Stimulated activated CD4-positive, alpha-beta T cell treated with anti-CD3 and anti-CD28 coated beads, Interleukin-15, amount 100 ng/mL, for 1 hour (primary cell): ENCODE data around the gene NRG2.

Source experiments
- DNase-seq, 2 donors: peaks; one replicate each; pipeline ENCODE4 v3.0.0-alpha.2; 2020; ENCODE audit warnings: low read depth in 1 of 2, low spot score in 1 of 2

The NRG2 gene

DNA sequence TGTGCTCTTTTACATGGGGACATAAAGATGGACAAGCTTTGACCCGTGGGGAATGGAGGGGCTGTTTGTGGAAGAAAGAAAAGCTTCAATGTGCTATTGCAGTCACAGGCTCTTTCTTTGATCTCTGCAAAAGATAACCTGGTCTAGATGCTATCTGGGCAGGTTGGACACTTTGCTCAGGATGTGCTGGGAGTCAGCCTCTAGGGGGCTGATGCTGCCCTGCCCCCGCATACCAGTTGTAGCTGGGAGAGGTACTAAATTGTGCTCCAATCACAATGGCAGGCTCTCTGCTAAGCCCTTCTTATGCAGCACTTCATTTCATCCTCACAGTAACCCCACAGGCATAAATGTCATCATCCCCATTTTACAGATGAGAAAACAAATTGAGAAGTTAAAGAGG, 180.3 kb downstream of the NRG2 start:
- no peak for DNase-seq

DNA sequence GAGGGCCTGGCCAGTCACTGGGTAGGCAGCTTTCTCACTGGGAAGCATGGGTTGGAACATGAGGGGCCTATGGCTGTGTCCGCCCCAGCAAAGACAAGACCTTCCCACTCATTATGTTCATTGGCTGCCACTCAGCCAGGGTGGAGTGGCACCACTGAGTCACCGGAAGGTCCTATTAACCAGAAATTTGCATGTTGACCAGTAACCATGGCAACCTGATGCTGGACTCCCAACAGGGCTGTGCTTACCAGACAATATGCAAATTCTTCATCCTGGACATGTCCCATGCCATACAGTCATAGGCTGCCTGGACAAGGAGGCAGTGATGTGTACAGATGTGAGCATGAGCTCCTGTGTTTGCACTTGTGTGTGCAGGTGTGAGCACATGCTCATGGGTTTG, 180.8 kb downstream of the NRG2 start:
- no peak for DNase-seq

DNA sequence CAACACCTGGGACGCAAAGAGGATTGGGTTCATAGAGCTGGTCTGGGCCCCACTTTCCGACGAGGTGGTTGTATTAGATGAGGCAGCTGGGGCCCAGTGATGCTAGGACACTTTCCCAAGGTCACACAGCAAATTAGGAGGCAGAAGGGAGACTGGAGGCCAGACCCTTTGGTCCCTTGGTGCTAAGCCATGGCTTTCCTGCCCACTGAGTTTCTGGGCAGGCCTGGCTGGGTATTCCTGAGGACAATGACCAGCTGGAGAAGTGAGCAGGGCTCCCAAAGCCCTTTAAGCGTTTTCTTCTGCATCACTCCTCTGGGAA, 181.3 kb downstream of the NRG2 start:
- no peak for DNase-seq

GRCh38 chr5:139861021-139861888, 181.8 kb downstream of the NRG2 start:
- DNase-seq, result no peak

DNA sequence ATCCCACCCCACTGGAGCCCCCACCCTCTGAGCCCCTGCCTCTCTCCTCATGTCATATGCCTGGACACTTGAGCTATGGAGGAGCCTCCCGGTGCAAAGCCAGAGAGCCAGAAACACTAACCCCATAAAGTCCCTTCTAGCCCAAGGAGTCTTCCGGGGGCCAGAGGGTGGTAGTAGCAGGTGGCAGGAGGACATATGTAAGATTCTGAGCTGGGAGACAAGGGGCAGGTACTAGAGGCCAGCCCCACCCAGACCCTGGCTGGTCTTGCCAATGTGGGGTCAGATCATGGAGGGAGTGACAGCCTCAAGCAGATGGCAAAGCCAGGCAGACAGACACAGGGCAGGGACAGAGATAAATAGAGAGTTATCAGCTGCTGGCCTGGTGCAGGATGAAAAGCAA, 184.1 kb downstream of the NRG2 start:
- DNase-seq, result no peak

DNA sequence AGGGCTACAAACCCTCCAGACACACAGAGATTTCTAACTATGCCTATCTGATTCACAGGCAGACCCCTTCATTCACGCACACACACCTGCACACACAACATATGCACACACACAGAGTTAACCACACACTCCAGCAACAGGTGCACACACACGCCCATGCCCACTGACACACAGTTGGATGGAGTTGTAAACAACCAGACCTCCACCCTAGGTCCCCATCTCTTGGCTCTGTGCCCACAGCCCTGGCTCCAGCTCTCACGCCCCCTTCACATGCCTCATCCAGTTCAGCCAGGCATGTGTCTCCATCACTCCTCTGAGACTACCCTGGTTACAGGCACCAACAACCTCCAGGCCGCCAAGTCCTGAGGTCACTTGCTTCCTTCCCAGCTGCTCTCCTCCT, 186.4 kb downstream of the NRG2 start:
- no peak for DNase-seq

DNA sequence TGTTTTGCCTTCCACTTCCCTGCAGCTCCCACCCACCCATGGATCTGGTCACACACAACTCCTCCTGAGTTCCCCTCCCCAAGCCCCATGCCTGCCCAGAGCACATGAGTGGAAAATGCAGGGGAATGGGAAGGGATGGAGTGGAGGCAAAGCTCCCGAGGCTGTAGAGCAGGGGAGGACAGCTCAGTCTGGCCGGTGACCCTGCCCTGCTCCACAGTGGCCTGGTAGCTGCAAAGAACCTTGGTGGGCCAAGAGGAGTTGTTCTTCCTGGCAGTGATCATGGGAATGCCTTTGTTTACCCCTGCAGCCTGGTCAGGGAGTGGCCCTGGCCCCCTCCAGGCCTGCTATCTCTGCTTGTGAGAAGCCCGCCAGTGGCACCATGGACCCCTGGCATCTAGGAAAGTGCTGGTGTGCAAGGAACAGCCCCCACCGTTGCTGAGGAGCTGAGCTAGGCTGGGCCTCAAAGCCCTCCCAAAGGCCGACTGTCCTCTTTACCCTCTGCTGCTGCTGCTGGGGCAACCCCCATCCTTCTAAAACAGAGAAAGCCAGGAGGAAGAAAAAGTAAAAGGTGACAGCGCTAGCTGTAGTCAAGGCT, 187.1 kb downstream of the NRG2 start:
- no peak for DNase-seq

DNA sequence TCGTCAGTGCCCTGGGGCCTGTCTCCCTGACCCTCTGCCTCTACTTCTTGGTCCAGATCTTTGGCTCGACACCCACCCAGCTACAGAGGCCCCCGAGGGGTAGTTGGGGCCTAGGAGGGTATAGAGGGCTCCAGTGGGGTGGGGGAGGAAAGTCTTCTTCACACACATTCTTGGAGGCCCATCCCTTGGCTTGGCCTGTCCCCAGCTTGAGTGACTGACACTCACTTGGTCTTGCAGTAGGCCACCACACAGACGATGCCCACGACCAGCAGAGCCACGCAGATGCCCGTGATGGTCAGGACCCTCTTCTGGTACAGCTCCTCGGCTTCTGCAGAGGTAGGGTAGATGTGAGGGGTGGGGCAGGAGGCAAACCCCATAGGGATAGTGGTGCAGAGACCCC, 187.6 kb downstream of the NRG2 start:
- DNase-seq, result no peak

- DNase-seq, result no peak
Observed at GRCh38 chr5:139854953-139855352, 188.1 kb downstream of the NRG2 start.

DNA sequence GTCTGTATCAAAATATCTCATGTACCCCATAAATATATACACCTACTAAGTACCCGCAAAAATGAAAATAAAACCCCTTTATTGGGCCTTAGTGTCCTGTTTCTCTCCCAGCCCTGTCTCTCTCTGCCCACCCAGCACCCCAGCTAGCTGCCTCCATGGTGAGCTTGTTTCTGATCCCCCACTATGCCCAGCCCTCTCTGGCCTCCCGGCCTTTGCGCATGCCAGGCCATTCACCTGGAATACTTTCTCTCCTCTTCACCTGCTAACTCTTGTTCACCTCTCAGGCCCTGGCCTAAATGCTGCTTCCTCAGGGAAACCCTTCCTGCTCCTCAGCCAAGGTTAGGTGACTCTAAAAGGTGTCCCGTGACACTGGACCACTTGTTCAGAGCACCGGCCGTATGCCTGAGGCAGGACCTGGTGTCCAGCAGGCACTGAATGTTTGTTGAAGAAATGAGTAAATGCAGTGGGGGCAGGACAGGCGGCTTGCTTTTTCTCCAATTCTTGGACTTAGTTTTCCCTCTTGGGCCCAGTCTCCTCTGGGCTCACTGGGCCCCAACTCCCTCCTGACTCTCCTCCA, 189.0 kb downstream of the NRG2 start:
- DNase-seq, result no peak

DNA sequence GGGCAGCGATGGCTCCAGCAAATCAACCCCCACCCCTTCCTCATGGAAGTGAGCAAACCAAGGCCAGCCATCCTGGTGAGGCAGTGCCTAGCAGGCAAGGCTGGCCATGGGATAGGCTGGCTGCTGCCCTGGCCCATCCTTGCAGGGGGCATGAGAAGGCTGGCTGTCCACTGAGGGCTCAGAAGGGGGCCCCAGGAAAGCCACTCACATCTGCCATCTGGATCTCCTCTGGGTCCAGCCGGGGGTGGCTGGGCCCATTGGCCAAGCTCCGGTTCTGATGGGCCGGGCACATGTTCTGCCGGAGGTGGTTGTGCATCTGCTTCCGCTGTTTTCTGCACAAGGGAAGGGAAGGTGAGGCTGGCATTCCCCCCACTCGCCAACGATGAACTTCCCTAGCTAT, 190.4 kb downstream of the NRG2 start:
- no peak for DNase-seq

DNA sequence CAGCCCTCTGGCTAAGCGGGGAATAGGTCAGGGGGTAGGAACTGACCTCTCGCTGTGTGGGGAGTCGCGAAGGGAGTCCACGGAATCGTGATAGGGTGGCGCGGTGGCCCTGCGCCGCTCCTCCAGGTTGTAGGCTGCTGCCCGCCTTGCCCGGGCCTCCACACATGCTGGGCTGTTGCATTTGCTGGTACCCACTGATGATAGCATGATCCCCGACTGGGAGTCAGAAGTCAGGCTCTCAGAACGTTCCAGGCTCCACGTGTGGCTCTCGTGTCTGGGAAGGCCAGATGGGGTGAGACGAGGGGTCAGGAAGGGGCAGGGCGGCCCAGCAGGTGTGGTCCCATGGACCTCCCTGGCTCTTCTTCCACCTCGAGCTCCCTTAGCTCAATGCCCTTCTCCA, 191.5 kb downstream of the NRG2 start:
- DNase-seq, result no peak

DNA sequence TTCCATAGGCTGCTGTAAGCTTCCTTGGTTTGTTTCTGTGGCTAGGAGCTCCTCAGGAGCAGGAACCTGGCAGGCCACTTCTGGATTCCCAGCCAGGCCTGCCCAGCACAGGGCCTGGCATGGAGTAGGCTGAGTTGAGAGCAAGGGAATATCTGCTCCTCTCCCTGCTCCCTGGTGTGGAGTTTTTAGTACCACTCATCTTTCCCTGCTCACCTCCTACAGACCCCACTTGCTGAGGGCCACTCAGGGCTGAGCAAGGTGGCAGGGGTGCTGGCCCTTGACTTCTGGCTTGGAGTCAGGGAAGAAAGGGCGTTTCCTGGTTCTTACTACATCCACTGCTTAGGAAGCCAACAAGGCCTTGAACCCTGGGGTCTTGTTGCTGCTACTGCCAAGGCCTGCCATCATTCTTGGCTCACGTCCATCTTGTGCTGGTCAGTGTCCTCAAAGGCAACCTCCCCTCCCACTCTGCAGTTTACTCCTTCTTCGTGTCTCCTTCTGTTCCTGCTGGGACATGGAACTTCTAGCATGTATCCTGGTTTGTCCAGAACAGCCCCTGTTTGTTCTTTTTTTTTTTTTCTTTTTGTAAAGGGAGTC, 192.6 kb downstream of the NRG2 start:
- DNase-seq, result no peak

GRCh38 chr5:139849942-139850341, 193.2 kb downstream of the NRG2 start:
- no peak for DNase-seq

DNA sequence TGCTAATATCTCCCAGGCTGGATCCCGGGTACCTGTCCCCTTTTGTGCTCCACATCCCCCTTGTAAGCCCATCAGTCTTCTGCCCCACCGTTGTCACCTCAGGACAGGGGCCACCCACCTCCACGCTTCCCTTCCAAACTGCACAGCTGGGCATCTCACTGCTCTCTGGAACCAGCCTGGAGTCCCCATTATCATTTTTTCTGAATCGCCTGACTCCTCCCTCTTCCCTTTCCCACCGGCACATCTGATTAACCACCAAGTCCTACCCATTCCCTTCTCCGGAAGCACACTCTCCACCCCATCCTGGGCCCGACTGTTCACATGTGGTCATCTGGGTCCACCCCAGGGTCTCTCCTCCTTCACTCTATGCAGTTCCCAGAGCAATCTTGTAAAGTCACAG, 193.6 kb downstream of the NRG2 start:
- DNase-seq, result no peak

- DNase-seq, result peak; percentile 7 to 18
Observed at GRCh38 chr5:139848508-139849100, 194.5 kb downstream of the NRG2 start.

GRCh38 chr5:139847790-139848507, 195.2 kb downstream of the NRG2 start:
- DNase-seq, result peak; percentile 56 to 69

DNA sequence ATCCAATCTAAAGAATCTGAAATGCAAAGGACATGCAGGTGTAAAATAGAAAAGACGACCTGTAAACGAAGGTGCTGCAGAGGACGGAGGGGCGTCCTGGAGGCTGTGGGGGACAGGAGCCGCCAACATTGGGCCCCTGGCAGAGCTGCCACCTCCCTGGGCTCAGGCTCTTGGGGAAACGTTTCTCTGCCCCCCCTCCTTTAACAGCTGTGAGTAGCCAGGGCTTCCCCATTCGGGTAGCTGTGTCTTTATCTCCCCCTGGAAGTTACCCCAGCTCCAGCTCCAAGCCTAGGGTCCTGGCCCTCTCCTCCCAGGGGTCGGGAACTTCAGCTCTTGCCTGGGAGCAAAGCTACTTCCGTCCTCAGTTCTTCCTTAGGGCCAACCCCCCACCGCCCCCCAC, 196.0 kb downstream of the NRG2 start:
- no peak for DNase-seq

DNA sequence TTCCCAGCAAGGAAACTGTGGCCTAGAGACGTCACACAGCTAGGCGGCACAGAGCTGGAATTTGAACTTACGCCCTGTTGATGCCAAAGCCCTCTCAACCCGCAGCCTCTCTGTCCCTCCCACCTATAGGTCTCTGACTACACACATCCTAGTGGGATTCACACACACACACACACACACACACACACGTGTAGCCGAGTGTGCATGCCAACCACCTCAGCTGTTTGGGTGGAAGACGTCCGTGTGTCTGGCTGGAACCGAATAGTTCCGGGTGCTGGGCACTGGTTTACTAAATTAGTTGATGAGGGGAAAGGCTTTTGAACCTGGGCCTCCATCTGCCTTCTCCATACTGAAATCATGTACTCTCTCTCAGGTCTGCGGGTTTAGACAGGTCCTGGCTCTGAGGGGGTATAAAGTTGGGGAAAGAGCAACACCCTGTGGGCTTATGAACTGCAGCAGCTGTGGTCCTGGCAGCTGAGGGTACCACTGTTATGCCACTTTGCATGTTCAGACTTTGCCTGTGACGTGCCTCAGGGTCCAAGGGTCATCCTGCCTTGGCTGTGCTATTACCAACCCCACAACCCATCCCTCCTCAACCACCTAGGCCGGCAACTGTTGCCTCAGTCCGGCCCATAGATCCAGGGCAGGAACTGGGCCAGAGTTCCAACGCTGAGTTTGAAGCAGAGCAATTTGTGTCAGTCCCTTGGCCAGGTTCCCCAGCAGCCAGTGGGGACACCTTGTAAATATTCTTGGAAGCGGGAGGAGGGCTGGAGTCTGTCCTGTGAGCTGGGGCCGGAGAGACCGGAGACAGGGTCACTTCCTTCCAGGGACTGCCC, 197.0 kb downstream of the NRG2 start:
- no peak for DNase-seq

GRCh38 chr5:139844472-139845145, 198.5 kb downstream of the NRG2 start:
- DNase-seq, result peak; percentile 31 to 62
